ENCODE measurements around the gene CD300LD. TPM values are rescaled to one million over a fixed set of nuclear protein-coding genes. Genes with fewer than 3 reads are reported as not detected.

CD300LD gene
- total RNA-seq, 4 donors from 2014 or later: not detected

DNA sequence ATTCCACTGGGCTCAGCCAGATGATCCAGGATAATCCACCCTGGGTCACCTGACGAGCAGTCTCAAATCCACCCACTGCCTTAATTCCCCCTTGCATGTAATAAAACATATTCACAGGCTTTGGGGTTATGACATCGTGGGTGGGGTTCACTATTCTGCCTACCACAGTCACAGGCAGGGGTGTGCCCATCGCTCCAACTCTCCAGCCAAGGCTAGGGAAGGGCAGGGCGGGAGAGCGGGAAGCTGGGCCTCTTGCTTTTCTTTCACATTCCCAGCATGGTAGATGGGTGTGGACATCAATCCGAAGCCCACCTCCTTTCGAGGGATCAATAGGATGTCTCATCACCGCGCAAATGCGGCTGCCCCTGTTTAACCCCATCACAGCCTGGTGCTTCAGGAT lies 12.7 kb upstream of the CD300LD start:
- Histone ChIP-seq H3K27me3 (no peaks in the 10 kb centered on the region), H3K4me1 (no peaks in the 10 kb centered on the region), H3K36me3 (no peaks in the 10 kb centered on the region), H3K27ac (no peak overlapping the region), H3K4me3 (no peak overlapping the region), H3K9me3 (no peaks in the 10 kb centered on the region)
- intact Hi-C loops (cut with DNase I; ENCODE audit: low total_unique reads): no loop called here
- no peak for DNase-seq
- TF ChIP-seq, protein P1, sequence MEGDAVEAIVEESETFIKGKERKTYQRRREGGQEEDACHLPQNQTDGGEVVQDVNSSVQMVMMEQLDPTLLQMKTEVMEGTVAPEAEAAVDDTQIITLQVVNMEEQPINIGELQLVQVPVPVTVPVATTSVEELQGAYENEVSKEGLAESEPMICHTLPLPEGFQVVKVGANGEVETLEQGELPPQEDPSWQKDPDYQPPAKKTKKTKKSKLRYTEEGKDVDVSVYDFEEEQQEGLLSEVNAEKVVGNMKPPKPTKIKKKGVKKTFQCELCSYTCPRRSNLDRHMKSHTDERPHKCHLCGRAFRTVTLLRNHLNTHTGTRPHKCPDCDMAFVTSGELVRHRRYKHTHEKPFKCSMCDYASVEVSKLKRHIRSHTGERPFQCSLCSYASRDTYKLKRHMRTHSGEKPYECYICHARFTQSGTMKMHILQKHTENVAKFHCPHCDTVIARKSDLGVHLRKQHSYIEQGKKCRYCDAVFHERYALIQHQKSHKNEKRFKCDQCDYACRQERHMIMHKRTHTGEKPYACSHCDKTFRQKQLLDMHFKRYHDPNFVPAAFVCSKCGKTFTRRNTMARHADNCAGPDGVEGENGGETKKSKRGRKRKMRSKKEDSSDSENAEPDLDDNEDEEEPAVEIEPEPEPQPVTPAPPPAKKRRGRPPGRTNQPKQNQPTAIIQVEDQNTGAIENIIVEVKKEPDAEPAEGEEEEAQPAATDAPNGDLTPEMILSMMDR (IDR thresholded peaks at IDR 0.05): no peak
- TF ChIP-seq POLR2A (IDR thresholded peaks at IDR 0.05): no peak

DNA sequence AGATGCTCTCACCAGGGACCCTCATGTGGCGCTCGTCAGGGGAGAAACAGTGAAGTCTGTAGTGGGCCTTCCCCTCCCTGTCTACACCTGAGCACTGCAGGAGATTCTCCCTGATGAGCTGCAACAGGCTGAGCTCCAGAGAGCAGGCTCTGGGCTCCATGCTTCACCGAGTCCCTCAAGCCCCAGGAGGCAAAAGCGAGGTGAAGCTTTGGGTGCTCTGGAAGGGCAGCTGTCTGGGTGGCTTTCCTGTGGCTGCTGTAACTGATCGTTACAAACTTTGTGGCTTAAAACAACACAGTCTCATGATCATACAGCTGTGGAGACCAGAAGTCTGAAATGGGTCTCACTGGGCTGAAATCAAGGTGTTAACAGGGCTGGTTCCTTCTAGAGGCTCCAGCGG lies 12.1 kb upstream of the CD300LD start:
- H3K4me1 ChIP-seq: no peaks in the 10 kb centered on the region
- no peaks in the 10 kb centered on the region for H3K9me3 ChIP-seq
- no peak for DNase-seq
- no peaks in the 10 kb centered on the region for H3K36me3 ChIP-seq
- intact Hi-C loops (cut with DNase I; ENCODE audit: low total_unique reads): no loop called here
- H3K27ac ChIP-seq: no peak overlapping the region
- H3K27me3 ChIP-seq: no peaks in the 10 kb centered on the region
- TF ChIP-seq, protein P1 (IDR thresholded peaks at IDR 0.05): no peak
- no peak for TF ChIP-seq POLR2A (IDR thresholded peaks at IDR 0.05)
- H3K4me3 ChIP-seq: no peak overlapping the region

DNA sequence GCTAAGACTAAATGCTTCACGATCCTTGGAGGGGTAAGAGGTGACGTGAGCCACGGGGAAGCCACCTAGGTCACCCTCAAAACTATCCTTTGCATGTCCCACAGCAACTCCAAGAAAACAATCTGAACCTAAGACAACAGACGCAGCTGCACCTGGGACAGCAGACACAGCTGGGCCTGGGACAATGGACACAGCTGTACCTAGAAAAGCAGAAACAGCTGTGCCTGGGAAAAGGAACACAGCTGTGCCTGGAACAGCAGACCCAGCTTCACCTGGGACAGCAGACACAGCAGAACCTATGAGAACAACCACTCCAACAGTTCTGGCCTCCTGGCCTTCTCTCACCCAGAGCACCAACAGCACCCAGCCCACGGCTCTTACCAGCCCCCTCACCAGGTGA lies 11.7 kb upstream of the CD300LD start:
- DNase-seq: no peak
- H3K9me3 ChIP-seq: no peaks in the 10 kb centered on the region
- no peaks in the 10 kb centered on the region for H3K4me1 ChIP-seq
- intact Hi-C loops (cut with DNase I; ENCODE audit: low total_unique reads): no loop called here
- H3K27me3 ChIP-seq: no peaks in the 10 kb centered on the region
- no peaks in the 10 kb centered on the region for H3K36me3 ChIP-seq
- H3K4me3 ChIP-seq: no peak overlapping the region
- H3K27ac ChIP-seq: no peak overlapping the region
- TF ChIP-seq, protein P1 (IDR thresholded peaks at IDR 0.05): no peak
- no peak for TF ChIP-seq POLR2A (IDR thresholded peaks at IDR 0.05)

DNA sequence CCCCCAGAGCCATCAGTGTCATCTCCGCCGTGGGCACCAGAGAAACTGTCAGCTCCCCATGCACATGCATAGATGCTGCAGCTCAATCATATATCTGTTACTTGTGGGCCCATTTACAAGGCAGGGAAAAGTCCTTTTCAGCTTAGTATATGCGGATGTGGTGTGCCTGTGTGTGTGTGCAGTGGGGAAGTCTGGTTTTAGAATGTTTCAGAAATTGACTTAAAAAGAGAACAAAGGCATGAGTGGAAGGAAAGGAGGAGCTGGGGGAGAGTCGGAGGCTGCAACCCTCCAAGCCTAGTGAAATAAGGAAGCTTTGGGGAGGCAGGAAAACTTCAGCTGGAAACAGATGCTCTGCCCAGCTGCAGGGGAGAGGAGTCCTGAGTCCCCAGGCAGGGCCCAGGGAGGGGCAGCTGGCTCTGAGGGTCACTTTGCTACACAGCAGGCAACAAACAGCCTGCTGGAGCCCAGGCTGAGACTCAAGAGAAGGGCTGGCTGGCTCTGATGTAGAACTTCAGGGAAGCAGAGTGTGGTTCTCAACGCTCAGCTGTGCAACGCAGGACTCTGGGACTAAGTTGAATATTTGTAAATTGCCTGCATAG lies 11.1 kb upstream of the CD300LD start:
- intact Hi-C loops (cut with DNase I; ENCODE audit: low total_unique reads): no loop called here
- TF ChIP-seq POLR2A (IDR thresholded peaks at IDR 0.05): no peak
- TF ChIP-seq, protein P1 (IDR thresholded peaks at IDR 0.05): no peak
- Histone ChIP-seq H3K27me3 (no peaks in the 10 kb centered on the region), H3K4me1 (no peaks in the 10 kb centered on the region), H3K36me3 (no peaks in the 10 kb centered on the region), H3K4me3 (no peak overlapping the region), H3K27ac (no peak overlapping the region), H3K9me3 (no peaks in the 10 kb centered on the region)
- no peak for DNase-seq

DNA sequence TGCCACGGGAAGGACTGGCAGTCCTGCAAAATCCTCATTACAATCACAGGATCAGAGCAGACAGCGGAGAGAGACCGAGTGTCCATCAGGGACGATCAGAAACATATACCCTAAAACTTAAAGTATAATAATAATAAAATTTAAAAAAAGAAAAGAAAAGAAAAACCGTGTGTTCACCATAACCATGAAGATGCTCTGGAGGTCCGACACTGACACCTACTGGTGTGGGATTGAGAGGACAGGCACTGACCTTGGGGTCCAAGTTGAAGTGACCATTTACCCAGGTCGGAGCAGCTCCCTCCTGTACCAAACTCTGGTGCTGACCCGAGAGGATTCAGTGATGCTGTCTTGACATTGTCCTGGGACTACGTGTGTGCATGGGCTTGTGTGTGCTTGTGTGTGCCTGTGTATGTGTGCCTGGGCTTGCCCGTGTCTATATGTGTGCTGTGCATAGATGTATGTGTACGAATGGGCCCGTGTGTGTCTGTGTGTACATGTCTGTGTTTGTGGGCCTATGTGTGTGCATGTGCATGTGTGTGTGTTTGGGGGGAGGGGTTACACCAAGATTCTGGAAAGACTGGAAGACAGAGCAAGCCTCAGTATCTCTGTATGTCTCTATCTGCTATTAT lies 10.0 kb upstream of the CD300LD start:
- H3K27ac ChIP-seq: no peak overlapping the region
- no peaks in the 10 kb centered on the region for H3K9me3 ChIP-seq
- H3K4me3 ChIP-seq: no peak overlapping the region
- intact Hi-C loops (cut with DNase I; ENCODE audit: low total_unique reads): no loop called here
- H3K4me1 ChIP-seq: no peaks in the 10 kb centered on the region
- H3K36me3 ChIP-seq: no peaks in the 10 kb centered on the region
- DNase-seq: no peak
- TF ChIP-seq POLR2A (IDR thresholded peaks at IDR 0.05): no peak
- TF ChIP-seq, protein P1 (IDR thresholded peaks at IDR 0.05): no peak
- no peaks in the 10 kb centered on the region for H3K27me3 ChIP-seq

Measured in uterus (tissue), 4 donors.